A549 treated with AZD9567 at 1 μM for 4 hours (cell line): ENCODE results near the gene LBHD2. TPM values are rescaled to one million over a fixed set of nuclear protein-coding genes. Genes with fewer than 3 reads are reported as not detected.

Source experiments
- total RNA-seq: library from RNA; stranded (reverse); fragments of 200-300 nt; extraction: Qiagen RNA extraction; gene quantifications from 5 replicates; pipeline ENCODE4 v1.2.3, GENCODE V29; 2022; ENCODE audit not compliant: insufficient read depth

Gene LBHD2
- 0.16 to 0.36 TPM (median 0.24 TPM) in 3 of 5 replicates, not detected in the others for total RNA-seq

DNA sequence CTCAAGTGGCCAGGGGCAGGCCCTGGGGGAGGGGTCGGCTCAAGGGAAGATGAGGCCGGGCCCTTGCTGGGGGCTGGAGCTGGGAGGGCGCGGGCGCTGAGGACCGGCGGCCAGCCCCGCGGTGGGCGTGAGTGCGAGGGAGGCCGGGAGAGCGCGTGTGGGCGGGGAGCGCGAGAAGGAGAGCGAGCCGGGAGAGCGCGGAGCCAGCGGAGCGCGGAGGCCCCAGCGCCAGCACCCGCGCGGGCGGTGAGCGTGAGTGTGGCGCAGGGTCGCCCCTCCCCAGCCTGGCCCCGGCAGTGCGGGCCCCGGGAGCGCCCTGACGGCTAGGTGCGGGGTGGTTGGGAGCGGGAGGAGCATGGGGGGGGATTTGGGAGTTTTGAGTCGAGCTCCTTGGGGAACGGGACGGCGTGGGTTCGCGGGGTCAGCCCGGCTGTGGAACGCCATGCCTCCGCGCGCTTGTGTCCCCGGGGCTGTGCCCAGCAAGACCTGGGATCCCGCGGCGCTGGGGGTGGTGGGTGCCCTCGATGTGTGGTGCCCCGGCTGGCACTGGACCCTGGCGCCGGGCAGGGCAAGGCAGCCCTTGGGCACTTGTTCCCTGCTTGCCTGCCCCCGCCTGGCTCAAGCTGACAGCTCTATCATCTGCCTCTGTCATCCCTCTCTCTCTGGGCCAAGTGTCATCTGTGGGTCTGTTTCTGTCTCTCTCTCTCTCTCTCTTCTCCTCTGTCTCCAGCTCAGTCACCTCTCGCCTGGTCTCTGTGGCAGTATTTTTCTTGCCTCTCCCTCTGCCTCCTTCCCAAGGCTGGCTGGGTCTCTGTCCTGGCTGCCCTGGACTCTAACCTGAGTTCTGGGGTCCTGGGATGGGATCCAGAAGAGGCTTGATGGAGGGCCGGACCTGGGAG lies at the start of gene LBHD2:
Gene LBHD2 (plus strand): TSS at position 190 of the 899 bp plus-strand sequence. CDS start 1,803 bp downstream, outside the sequence.

DNA sequence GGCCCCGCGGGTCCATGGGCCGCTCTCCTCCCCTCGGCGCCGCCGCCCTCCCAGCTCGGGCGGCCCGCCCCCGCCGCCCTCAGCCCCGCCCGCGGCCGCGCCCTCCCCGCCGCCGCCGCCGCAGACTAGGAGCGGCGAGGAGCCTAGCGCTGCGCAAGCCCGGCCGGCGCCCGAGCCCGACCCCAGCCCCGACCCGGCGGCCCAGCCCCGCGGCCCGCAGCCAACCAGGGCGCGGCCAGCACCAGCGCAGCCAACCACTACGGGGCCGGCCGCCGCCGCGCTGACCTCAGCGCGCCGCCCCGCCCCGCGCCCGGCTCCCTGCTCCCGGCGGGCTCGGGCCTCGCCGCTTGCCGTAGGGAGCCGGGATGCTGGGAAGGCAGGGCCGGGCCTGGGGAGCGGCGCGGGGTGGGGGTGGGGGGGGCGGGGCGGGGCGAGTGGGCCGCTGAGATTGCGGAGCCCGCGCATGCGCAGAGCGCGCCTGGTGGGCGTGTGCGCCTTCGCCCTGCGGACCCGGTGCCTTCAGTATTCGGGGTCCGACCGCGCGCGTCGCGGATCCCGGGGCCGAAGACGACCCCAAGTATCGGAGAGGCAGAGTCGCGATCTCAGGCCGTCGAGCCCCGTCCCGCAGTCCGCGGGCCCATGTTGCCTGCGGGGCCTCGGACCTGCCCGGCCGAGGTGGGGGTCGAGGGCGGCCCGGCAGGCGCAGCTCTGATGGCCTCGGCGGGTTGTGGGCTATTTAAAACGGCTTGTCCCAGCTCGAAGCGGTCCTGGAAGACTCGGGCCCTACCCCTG lies 26.4 kb upstream of the LBHD2 start, which contains the start of gene CDC42BPB:
Gene CDC42BPB (minus strand): TSS at position 178 of the 792 bp plus-strand sequence. CDS start 376 bp downstream, outside the sequence.

DNA sequence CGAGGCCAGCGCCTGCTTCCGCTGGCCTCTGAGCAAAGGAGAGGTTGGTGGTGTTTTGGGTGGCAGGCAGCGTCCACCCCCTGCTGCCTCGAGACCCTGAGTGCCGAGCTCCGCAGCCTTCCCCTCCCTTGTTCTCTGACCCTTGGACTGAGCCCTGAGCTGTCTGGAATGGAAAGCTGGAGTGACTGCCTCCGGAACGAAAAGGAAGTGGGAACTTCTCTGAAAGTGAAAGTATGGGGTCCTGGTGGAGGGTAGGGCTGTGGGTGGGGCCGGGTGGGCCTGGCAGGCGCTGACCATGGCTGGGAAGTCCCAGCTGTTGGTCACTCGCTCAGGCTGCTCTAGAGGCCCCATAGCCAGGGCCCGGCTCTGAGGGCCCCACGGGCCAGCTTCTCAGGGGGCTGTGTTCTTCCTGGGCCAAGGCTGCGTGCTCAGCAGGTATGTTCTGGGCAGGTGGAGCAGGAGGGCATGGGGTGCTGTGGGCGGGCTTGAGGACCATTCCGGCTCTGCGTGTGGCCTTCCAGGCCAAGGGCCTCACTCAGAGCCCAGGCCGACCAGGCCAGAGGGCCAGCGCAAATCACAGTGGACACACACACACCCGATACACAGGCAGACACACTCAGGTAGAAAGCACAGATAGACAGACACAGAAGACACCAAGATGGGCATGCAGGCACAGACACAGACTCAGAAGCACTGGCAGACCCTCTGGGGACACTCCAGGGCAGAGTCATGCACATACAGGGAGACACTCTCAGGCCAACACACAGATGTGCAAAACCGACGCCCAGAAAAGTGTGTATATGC lies 10.6 kb downstream of the LBHD2 start, which contains the start of gene EXOC3L4:
Gene EXOC3L4 (plus strand): TSS at position 320 of the 804 bp plus-strand sequence. CDS start 5,495 bp downstream, outside the sequence.

DNA sequence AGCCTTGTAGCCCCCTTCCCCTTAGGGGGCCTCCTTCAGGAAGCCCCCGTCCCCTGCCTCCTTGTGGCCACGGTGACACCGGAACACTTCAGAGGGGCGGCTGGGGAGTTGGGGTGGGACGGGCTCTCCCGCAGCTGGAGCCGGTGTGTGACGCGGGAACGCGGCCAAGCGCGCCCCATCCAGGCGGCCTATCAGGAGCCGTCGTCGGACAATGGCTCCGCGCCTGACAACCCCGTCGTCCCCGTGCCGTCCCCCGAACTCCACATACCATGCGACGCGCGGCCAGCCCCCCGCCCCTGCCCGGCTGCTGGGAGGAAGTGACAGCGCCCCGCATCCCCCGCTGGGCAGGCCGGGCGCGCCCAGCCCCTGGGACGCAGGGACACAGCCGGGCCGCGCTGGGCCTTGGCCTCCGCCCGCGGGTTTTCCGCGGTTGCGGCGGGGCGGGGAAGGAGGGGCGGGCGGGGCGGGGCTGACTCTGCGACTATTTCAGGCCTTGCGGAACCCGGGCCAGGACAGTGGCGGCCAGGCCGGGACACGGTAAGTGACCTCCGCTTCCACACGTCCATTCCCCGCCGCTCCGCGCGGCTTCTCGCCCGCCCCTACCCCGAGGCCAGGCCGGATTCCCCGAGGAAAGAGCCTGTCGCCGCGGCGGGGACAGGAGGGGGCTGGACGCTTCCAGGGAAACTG lies 39.1 kb downstream of the LBHD2 start, which contains the start of gene TNFAIP2:
Gene TNFAIP2 (plus strand): TSS at position 515 of the 687 bp plus-strand sequence. CDS start 2,997 bp downstream, outside the sequence.

Other genes starting within 250 kb of the LBHD2 start
- gene AMN, start 161.5 kb upstream of the LBHD2 start, total RNA-seq = 0.30 to 0.53 TPM (median 0.45 TPM) in 4 of 5 replicates, not detected in the other
- 66.6 to 88.6 TPM (median 82.6 TPM) in 5 replicates for gene CDC42BPB, start 26.7 kb upstream of the LBHD2 start, total RNA-seq
- gene EXOC3L4, start 10.5 kb downstream of the LBHD2 start, total RNA-seq = 1.6 to 2.1 TPM (median 2.0 TPM) in 4 of 5 replicates, not detected in the other
- gene TNFAIP2, start 39.3 kb downstream of the LBHD2 start, total RNA-seq = 199 to 289 TPM (median 281 TPM) in 5 replicates